NCI-H1694 (cell line): ENCODE data around the gene CACNA1G.
A peak's percentile ranks its signal among the peaks of the same experiment; 100 is the strongest.

Experiments used
- DNase-seq: peaks from one replicate; lab custom pipeline; 2025; lab: John Stamatoyannopoulos, UW

CACNA1G gene

DNA sequence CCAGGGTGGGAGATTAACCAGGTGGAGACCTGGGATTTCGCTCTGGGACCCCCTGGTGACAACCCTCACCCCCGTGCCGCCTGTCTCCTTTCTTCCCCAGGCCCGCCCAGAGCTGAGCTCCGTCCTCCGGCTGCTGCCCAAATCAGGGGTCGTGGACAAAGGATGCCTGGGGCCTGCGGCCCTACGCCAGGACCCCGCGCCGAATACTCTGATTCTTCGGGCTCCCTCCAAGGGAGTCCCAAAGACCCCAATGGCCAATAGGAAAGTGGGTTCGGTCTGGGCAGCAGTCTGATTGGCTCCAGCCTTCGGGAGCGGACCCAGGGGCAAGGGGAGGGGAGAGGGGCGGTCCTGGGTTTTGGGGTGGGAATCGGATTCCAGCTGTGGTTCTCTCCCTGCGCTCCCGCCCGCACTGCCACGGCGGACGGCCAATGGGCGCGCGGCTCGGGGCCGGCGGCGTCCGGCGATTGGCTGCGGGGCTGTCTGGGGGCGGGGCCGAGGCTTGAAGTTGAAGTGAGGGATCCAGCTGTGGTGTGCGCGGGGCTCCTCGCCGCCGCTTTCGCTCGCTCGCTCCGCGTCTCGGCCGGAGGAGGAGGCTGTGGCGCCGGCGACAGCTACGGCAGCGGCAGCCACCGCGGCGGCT, at the start of gene CACNA1G:
Gene CACNA1G, plus strand, starts transcription at position 531 of the 640 bp plus-strand sequence. CDS start 745 bp downstream, outside the sequence.
- DNase-seq: peak; percentile 80

DNA sequence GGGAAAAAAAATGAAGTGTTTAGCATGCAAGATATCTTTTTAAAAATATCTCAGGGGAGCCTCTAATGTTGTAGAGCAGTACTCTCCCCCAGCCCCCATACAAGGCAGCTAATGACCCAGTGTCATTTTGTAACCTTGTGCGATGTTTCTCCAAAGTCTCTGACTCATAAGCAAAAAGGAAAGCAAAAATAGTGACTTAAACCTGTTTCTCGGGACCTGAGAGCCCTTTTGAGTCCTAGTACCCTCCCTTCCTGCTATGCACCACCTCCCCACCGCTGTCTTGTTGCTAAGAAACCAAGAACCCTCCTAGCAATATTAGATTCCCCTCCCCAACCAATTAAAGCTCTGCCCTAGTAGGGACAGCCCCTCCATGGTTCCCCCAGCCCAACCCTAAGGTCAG, 49.5 kb upstream of the CACNA1G start:
- DNase-seq: no peak

GRCh38 chr17:50513495-50513894, 47.0 kb upstream of the CACNA1G start:
- no peak for DNase-seq

GRCh38 chr17:50514388-50514787, 46.1 kb upstream of the CACNA1G start:
- no peak for DNase-seq

DNA sequence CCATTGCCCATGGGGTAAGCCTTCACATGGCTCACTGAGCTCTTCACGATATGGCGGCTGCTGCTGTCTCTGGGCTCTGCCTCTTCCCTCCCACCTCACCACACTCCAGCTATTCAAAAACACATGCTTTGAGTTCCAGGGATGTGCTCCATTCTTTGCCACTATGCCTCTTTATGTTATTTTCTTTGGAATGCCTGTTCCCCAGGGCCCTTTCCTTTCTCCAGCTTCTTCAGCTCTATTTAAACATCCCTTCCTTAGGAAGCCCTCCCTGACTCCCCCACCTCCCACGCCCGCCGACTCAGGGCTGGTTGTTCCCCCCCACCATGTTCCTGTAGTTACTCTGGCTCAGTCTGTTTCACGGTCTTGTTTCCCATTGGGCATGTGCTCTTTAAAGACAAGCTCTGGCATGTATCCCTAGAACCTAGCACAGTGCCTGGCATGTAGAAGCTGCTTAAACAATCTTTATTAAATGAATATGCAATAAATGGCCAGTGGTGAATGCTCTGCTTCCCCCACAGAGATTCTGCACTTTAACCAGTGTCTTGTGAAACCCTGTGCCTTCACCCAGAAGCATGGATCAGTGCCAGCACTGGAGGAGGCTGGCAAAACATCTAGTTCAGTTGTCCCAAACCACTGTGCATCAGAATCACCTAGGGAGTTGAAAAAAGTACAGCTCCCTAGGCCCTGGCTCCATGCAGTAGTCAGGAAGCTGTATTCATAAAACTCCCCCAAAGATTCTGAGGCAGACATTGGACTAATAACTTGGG, 45.4 kb upstream of the CACNA1G start:
- DNase-seq: no peak

DNA sequence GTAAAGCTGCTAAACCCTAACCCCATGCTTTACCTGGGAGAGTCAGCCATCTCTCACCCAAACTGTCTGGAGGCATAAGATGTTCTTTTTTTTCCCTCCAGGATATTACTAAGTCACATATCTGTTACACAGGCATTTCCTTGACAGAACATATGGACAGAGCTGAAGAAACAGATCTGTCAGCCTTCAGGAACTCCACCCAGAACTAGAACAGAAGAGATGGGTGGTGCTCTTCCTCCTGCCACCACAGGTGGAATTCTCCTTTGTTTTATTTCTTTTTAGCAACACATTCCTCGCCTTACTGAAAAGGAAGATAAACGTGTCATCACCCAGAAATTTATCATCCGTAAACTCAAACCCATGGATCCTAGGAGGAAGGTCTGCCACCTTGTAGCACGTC, 43.5 kb upstream of the CACNA1G start:
- no peak for DNase-seq

DNA sequence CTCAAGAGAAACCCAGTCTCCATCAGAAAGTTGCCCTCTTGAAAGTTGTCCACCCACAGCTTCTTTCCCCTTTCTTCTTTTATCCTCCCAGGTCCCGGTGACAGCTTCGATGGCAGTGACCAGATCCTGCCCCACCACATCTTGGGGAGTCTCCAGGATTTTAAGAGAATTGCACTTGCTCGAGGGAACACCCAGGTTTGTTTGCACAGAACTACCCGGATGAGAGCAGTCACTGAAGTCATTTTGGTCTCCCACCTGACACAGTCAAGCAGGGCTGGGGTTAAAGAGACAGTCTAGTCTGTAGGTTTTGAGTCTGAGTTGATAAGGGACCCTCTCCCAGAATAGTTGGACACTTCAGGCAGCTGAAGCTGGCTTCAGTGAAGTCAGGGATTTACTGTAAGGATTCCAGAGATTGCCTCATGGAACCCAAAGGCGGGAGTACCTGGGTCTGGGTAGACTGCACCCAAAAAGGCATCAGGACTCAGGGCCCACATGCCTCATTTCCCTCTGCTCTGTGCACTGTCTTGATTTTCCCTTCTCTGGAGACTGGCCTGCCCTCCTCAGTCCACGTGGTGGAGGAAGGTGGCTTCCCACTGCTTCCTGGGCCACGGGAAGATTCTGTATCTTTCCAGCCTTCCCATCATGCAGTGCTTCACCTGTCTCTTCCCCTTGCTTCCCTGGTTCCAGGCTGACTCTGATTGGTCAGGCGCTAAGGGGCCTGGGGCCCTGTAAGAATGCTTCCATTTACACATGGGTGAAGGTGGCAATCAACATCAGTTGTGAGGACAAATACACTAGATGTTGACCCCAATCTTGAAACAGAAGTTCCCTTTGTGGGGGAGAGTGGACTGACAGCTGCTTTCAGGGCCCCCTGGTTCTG, 42.8 kb upstream of the CACNA1G start:
- DNase-seq: no peak

DNA sequence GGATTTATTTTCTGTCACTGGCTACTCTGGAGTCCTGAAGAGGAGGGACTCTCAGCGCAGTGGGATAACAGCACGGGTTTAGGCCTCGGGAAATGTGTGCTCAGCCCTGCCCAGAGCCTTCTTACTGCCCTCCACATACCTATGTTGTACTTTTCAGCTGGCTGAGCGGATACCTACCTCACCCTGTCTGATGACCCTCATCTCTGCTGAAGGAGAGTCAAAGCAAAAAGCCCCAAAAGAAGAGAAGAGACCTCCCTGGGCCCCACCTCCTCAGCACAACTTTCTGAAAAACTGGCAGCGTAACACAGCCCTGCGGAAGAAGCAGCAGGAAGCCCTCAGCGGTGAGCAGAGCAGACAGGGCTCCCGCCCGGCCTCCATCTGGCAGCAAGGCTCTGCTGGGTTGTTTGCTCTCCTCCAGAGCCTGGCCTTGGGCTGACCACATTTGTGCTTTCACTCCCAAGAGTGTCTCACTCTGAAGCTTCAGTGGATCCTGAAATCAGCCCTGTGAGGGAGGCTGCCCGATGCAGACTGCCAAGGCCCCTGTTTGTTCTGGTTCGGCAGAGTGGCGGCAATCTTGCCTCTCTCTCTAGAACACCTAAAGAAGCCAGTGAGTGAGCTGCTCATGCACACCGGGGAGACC, 42.0 kb upstream of the CACNA1G start:
- no peak for DNase-seq

DNA sequence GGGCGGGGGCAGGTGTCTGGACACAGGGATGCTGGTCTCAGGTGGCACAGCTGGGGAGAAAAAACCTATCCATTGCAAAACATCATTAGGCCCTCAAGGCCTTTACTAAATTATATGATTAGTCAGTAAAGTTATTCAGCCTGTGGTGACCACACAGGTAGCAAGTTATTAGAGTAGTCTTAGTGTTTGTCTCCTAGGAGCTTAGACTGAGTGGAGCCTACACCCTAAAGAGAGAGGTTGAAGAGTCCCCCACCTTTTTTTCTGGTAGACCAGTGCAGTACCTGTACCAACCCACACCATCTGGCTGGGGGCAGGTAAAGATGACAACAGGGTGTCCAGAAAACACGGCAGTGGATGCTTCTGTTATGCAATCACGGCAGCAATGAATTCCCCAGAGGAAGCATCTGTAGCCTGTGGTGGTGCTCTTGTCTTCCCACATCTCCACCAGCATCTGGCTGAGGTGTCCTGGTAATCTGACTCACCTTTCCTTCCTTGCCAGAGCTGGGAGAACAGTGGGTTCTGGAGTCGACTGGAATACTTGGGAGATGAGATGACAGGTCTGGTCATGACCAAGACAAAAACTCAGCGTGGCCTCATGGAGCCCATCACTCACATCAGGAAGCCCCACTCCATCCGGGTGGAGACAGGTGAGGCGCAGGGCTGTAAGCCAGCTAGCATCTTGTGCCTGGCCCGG, 41.2 kb upstream of the CACNA1G start:
- no peak for DNase-seq

DNA sequence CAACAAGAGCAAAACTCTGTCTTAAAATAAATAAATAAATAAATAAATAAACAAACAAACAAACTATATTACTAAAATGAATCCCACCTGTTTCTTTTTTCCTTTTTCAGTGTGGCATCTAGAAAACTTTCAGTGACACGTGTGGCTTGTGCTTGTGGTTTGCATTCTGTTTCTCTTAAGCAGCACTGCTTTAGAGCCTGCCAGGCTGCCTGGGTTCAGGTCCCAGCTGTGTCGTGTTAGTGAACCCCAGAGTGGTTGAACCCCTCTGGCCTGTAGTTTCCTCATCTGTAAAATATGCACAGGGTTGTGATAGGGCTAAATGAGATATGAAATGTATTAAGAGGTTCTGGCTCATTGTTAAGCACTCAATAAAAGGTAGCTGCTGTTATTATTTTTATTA, 40.0 kb upstream of the CACNA1G start:
- DNase-seq: no peak

DNA sequence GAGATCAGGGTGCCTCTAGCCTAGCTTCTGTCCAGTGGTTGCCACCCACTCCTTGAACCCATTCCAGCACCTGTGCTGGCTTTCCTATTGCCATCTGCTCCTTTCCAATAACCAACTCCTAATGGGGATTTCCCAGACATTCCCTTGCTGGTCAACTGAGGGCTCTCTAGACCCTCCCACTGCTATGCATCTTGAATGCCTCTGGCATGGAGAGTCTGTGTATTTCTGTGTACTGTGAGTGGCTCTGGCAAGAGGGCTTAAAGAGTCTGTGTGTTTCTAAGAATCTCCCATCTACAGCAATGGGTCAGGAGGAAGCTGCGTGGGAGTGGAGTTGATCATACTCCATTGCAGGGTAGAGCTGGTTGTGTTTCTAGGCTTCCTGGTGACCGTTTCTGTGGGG, 39.0 kb upstream of the CACNA1G start:
- no peak for DNase-seq

- DNase-seq: no peak
Measured at GRCh38 chr17:50522766-50523165, 37.7 kb upstream of the CACNA1G start.

DNA sequence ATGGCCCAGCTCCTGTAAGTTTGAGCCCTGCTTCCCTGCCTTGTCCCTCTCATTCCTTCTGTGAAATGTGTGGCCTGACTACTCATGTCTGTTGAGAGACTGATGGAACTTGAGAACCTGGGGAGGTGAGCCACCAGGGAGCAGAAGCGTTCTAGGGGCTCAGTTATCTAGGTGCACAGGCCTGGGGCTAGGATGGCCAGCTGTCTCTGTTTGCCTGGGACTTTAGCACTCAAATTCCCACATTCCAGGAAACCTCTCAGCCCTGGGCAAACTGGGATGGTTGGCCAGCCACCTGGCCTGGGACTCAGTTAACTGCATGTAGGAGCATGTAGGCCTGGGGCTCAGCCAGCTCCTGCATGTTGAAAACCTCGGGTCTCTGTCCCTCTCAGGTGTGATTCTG, 37.3 kb upstream of the CACNA1G start:
- DNase-seq: no peak

- DNase-seq: no peak
Measured at GRCh38 chr17:50524838-50525237, 35.7 kb upstream of the CACNA1G start.

- DNase-seq: no peak
Measured at GRCh38 chr17:50527155-50527762, 33.3 kb upstream of the CACNA1G start.

- no peak for DNase-seq
Measured at GRCh38 chr17:50527949-50528474, 32.5 kb upstream of the CACNA1G start.

- DNase-seq: no peak
Measured at GRCh38 chr17:50529849-50530248, 30.7 kb upstream of the CACNA1G start.

GRCh38 chr17:50531428-50532025, 29.0 kb upstream of the CACNA1G start:
- no peak for DNase-seq

GRCh38 chr17:50532452-50533024, 28.0 kb upstream of the CACNA1G start, which contains the start of gene EPN3:
Gene EPN3, plus strand, starts transcription at chr17:50532735. Its CDS starts 3,822 bp downstream, at chr17:50536557.
- no peak for DNase-seq

- DNase-seq: no peak
Measured at GRCh38 chr17:50533185-50533584, 27.3 kb upstream of the CACNA1G start.
